Trophoblast cell (in vitro differentiated cells and primary cell): ENCODE data around the gene PPT1.

Experiments
- DNase-seq, 2 donors: peaks; one replicate each; pipeline ENCODE4 v3.0.0-alpha.2; 2016
- H2AFZ ChIP-seq: 2 replicates; pipeline ENCODE4 v1.6.1; 2013; ENCODE audit warnings: low read length, moderate library complexity, mild to moderate bottlenecking; ENCODE audit not compliant: insufficient read depth, poor library complexity
- H2AK5ac ChIP-seq: 2 replicates; pipeline ENCODE4 v1.6.1; 2013; ENCODE audit warnings: mild to moderate bottlenecking, low read length
- H2BK120ac ChIP-seq: 2 replicates; pipeline ENCODE4 v1.6.1; 2013; ENCODE audit warnings: low read length, mild to moderate bottlenecking, moderate library complexity; ENCODE audit not compliant: insufficient read depth, poor library complexity
- H2BK12ac ChIP-seq: 2 replicates; pipeline ENCODE4 v1.6.1; 2013; ENCODE audit warnings: mild to moderate bottlenecking, low read length, moderate library complexity
- H2BK5ac ChIP-seq: 2 replicates; pipeline ENCODE4 v1.6.1; 2013; ENCODE audit warnings: low read length, low read depth, moderate library complexity, mild to moderate bottlenecking; ENCODE audit not compliant: poor library complexity
- H3K14ac ChIP-seq: 2 replicates; pipeline ENCODE4 v1.6.1; 2013; ENCODE audit warnings: mild to moderate bottlenecking, low read length
- H3K18ac ChIP-seq: 2 replicates; pipeline ENCODE4 v1.6.1; 2013; ENCODE audit warnings: mild to moderate bottlenecking, low read length
- H3K23ac ChIP-seq: 2 replicates; pipeline ENCODE4 v1.6.1; 2013; ENCODE audit warnings: low read length
- H3K27ac ChIP-seq: 2 replicates; pipeline ENCODE4 v1.5.1; 2013; ENCODE audit warnings: low read depth, mild to moderate bottlenecking, inconsistent platforms, low read length, moderate library complexity
- H3K27me3 ChIP-seq: 2 replicates; pipeline ENCODE4 v1.6.1; 2013; ENCODE audit warnings: inconsistent platforms, mild to moderate bottlenecking, low read length, moderate library complexity; ENCODE audit not compliant: insufficient read depth
- H3K36me3 ChIP-seq, 2 experiments: 1 replicate in 1 of 2; 2 replicates in 1 of 2; pipeline ENCODE4 v1.6.1; 2013; ENCODE audit warnings: low read length in 2 of 2, mild to moderate bottlenecking in 2 of 2, moderate library complexity in 1 of 2; ENCODE audit not compliant: insufficient read depth in 2 of 2, control insufficient read depth in 1 of 2
- H3K4ac ChIP-seq: 2 replicates; pipeline ENCODE4 v1.6.1; 2013; ENCODE audit warnings: low read depth, mild to moderate bottlenecking, low read length, moderate library complexity
- H3K4me1 ChIP-seq, 2 experiments: 1 replicate in 1 of 2; 2 replicates in 1 of 2; pipeline ENCODE4 v1.6.1; 2013; ENCODE audit warnings: low read length in 2 of 2, mild to moderate bottlenecking in 2 of 2, moderate library complexity in 1 of 2; ENCODE audit not compliant: insufficient read depth in 2 of 2, control insufficient read depth in 1 of 2
- H3K4me2 ChIP-seq: 2 replicates; pipeline ENCODE4 v1.6.1; 2013; ENCODE audit warnings: inconsistent platforms, mild to moderate bottlenecking, low read length, moderate library complexity
- H3K4me3 ChIP-seq: 2 replicates; pipeline ENCODE4 v1.5.1; 2013; ENCODE audit warnings: mild to moderate bottlenecking, low read depth, low read length, inconsistent platforms
- H3K79me1 ChIP-seq: one replicate; pipeline ENCODE4 v1.6.1; 2013; ENCODE audit warnings: low read length
- H3K79me2 ChIP-seq: 2 replicates; pipeline ENCODE4 v1.6.1; 2013; ENCODE audit warnings: low read length, mild to moderate bottlenecking; ENCODE audit not compliant: control insufficient read depth, insufficient read depth, poor library complexity
- H3K9ac ChIP-seq: 2 replicates; pipeline ENCODE4 v1.6.1; 2013; ENCODE audit warnings: mild to moderate bottlenecking, low read length
- H3K9me3 ChIP-seq: 2 replicates; pipeline ENCODE4 v1.6.1; 2013; ENCODE audit warnings: low read depth, mild to moderate bottlenecking, control low read depth, inconsistent platforms, low read length; ENCODE audit not compliant: insufficient read depth
- H4K12ac ChIP-seq: 2 replicates; pipeline ENCODE4 v1.6.1; 2013; ENCODE audit warnings: low read depth, mild to moderate bottlenecking, low read length, moderate library complexity
- H4K8ac ChIP-seq: 2 replicates; pipeline ENCODE4 v1.6.1; 2013; ENCODE audit warnings: low read depth, mild to moderate bottlenecking, low read length, moderate library complexity
- H4K91ac ChIP-seq: one replicate; pipeline ENCODE4 v1.6.1; 2013; ENCODE audit warnings: low read depth, mild to moderate bottlenecking, low read length, moderate library complexity
- WGBS: extraction: QIAGEN DNeasy Blood & Tissue Kit; methylation state at CpG from one replicate; pipeline ENCODE4 v1.1.7; 2013; ENCODE audit warnings: missing lambda C conversion rate; ENCODE audit not compliant: insufficient read length, insufficient coverage; ENCODE audit errors: extremely low coverage; 5-methylcytosine and 5-hydroxymethylcytosine counted together

The PPT1 gene

DNA sequence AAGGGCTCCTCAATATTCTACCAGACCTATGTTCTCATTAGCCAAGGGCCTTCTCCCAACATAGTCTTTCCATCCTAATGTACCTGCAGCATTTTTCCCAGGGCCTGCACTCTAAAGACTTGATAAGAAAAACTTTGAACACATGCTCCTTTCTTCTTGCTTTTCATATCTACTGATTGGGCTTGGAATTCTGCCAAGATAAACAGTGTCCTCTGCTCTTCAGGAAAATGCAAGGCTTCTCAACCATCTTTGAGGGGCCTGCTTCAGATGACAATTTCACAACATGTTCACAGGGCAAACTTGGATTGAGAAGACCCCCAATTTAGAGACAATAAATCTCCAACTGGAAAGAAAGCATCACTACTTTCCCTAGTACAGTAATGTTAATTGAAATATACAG lies 25.8 kb upstream of the PPT1 start:
- no peak overlapping the region for H2AK5ac ChIP-seq
- no peak overlapping the region for H3K4me2 ChIP-seq
- no peak overlapping the region for H3K4ac ChIP-seq
- no peak for DNase-seq
- no peak overlapping the region for H3K4me3 ChIP-seq
- H3K14ac ChIP-seq = no peak overlapping the region
- no peaks in the 10 kb centered on the region for H3K4me1 ChIP-seq
- H2BK12ac ChIP-seq = no peak overlapping the region
- H4K8ac ChIP-seq = no peak overlapping the region
- H3K9ac ChIP-seq = no peak overlapping the region
- no peak overlapping the region for H4K91ac ChIP-seq
- H2BK5ac ChIP-seq = no peak overlapping the region
- H3K79me1 ChIP-seq = no peaks in the 10 kb centered on the region
- H2AFZ ChIP-seq = no peak overlapping the region
- H2BK120ac ChIP-seq = no peak overlapping the region
- no peaks in the 10 kb centered on the region for H3K27me3 ChIP-seq
- no peak overlapping the region for H3K27ac ChIP-seq
- no peak overlapping the region for H3K18ac ChIP-seq
- H3K23ac ChIP-seq = no peak overlapping the region
- no peaks in the 10 kb centered on the region for H3K79me2 ChIP-seq
- H3K9me3 ChIP-seq = no peaks in the 10 kb centered on the region
- H3K36me3 ChIP-seq = no peaks in the 10 kb centered on the region
- H4K12ac ChIP-seq = no peak overlapping the region

DNA sequence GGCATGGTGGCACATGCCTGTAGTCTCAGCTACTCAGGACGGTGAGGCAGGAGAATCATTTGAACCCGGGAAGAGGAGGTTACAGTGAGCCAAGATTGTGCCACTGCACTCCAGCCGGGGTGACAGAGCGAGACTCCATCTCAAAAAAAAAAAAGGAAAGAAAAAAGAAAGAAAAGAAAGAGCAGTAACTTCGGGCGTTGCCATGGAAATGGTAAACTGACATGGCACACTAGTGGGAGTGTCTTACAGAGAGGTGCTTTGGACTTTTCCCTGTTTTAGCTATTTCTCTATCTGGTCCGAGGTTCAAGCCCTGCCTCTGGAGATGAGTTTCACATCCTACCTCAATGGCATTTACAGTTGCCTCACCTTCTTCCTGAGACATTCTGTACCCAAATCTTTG lies 23.1 kb upstream of the PPT1 start:
- Histone ChIP-seq H3K27me3 (no peaks in the 10 kb centered on the region), H3K4me1 (no peaks in the 10 kb centered on the region), H2AK5ac (no peak overlapping the region), H3K36me3 (no peaks in the 10 kb centered on the region), H4K91ac (no peak overlapping the region), H3K4me3 (no peak overlapping the region), H3K79me2 (no peaks in the 10 kb centered on the region), H2AFZ (no peak overlapping the region), H3K14ac (no peak overlapping the region), H3K23ac (no peak overlapping the region), H4K12ac (no peak overlapping the region), H3K4me2 (no peak overlapping the region), H3K4ac (no peak overlapping the region), H3K79me1 (no peaks in the 10 kb centered on the region), H3K9ac (no peak overlapping the region), H2BK12ac (no peak overlapping the region), H2BK120ac (no peak overlapping the region), H2BK5ac (no peak overlapping the region), H3K18ac (no peak overlapping the region), H3K27ac (no peak overlapping the region), H3K9me3 (no peaks in the 10 kb centered on the region), H4K8ac (no peak overlapping the region)
- no CpG with 5 or more reads among the region's 7 CpGs for WGBS
- no peak for DNase-seq

DNA sequence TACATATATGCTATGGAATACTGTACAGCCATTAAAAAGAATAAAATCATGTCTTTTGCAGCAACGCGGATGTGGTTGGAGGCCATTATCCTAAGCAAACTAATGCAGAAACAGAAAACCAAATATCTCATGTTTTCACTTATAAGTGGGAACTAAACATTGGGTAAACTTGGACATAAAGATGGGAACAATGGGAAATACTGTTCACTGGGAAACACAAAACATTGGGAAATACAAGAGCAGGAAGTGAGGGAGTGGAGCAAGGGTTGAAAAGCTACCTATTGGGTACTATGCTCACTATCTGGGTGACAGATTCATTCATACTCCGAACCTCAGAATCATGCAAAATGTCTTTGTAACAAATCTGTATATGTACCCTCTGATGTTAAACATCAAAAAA lies 17.3 kb upstream of the PPT1 start:
- Histone ChIP-seq H3K18ac (no peak overlapping the region), H3K4me3 (no peak overlapping the region), H3K79me1 (no peaks in the 10 kb centered on the region), H2BK120ac (no peak overlapping the region), H2AFZ (no peak overlapping the region), H3K27ac (no peak overlapping the region), H3K23ac (no peak overlapping the region), H4K12ac (no peak overlapping the region), H3K36me3 (no peaks in the 10 kb centered on the region), H4K91ac (no peak overlapping the region), H3K27me3 (no peaks in the 10 kb centered on the region), H2AK5ac (no peak overlapping the region), H3K9me3 (no peaks in the 10 kb centered on the region), H3K14ac (no peak overlapping the region), H4K8ac (no peak overlapping the region), H3K4ac (no peak overlapping the region), H3K4me1 (no peaks in the 10 kb centered on the region), H3K9ac (no peak overlapping the region), H2BK12ac (no peak overlapping the region), H3K4me2 (no peak overlapping the region), H2BK5ac (no peak overlapping the region), H3K79me2 (no peaks in the 10 kb centered on the region)
- no peak for DNase-seq
- WGBS = no CpG with 5 or more reads among the region's 3 CpGs

DNA sequence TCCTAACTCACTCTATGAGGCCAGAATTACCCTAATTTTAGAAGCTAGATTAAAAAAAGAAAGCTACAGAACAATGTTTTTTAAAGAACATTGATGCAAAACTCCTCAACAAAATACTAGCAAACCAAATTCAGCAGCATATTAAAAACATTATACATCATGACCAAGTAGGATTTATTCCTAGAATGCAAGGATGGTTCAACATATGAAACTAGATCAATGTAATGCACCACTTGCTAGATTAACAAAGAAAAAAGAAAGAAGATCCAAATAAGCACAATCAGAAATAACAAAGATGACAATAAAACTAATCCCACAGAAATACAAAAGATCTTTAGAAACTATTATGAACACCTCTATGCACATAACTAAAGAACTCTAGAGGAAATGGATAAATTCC lies 13.3 kb upstream of the PPT1 start:
- Histone ChIP-seq H3K4ac (no peak overlapping the region), H3K9ac (no peak overlapping the region), H3K27ac (no peak overlapping the region), H3K4me2 (no peak overlapping the region), H3K79me2 (no peaks in the 10 kb centered on the region), H3K36me3 (no peaks in the 10 kb centered on the region), H2BK12ac (no peak overlapping the region), H3K23ac (no peak overlapping the region), H3K9me3 (no peaks in the 10 kb centered on the region), H2AFZ (no peak overlapping the region), H2BK5ac (no peak overlapping the region), H3K79me1 (no peaks in the 10 kb centered on the region), H4K91ac (no peak overlapping the region), H3K14ac (no peak overlapping the region), H4K8ac (no peak overlapping the region), H3K4me1 (peaks cover 0 to 3% of the 10 kb centered on the region in 2 experiments), H3K27me3 (no peaks in the 10 kb centered on the region), H2AK5ac (no peak overlapping the region), H2BK120ac (no peak overlapping the region), H3K4me3 (no peak overlapping the region), H3K18ac (no peak overlapping the region), H4K12ac (no peak overlapping the region)
- no peak for DNase-seq
